ENCODE results near the gene EXTL1. TPM values are rescaled to one million over a fixed set of nuclear protein-coding genes. Genes with fewer than 3 reads are reported as not detected.

The EXTL1 gene
- total RNA-seq, 2 experiments from 2014 or later = not detected

DNA sequence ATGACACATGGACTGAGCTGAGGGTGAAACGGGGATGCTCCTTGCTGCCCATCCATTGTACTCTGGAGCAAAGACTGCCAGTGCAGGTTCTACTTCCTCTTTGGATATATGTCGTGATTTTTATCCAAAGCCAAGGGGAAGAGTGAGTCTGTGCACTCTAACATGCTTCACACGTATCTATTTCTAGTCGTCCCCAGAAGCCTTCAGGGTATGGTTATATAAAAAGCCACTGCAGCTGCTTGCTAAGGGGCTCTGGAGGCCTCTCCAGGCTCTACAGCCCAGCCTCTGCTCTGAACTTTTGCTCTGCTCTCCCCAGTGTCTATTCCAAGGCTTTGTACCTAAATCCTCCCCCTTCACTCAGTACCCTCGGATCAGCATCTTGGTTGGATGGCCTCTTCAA, 43.8 kb upstream of the EXTL1 start:
- DNase-seq = no peak
- Mint-ChIP-seq H3K27me3 (no peaks in the 10 kb centered on the region), H3K27ac (peak overlapping the region; percentile 2), H3K9me3 (no peaks in the 10 kb centered on the region), H3K36me3 (ENCODE audit: low read depth) (peaks cover 83% of the 10 kb centered on the region), H3K4me1 (ENCODE audit: low read depth) (peaks cover 31% of the 10 kb centered on the region), H3K4me3 (no peak overlapping the region)
- intact Hi-C loops (cut with DNase I, micrococcal nuclease) = no loop called here
- Histone ChIP-seq H3K36me3 (ENCODE audit: insufficient read depth, low read length) (peaks cover 79% of the 10 kb centered on the region), H3K27ac (ENCODE audit: low read depth in 1 of 2, low read length in 2 of 2) (no peak overlapping the region), H3K4me1 (ENCODE audit: insufficient read depth, low read length) (no peaks in the 10 kb centered on the region), H3K9me3 (ENCODE audit: control insufficient read depth in 1 of 2, insufficient read depth in 1 of 2, low read length in 2 of 2) (no peaks in the 10 kb centered on the region), H3K4me3 (ENCODE audit: low read length) (no peak overlapping the region), H3K27me3 (ENCODE audit: control insufficient read depth in 1 of 2, insufficient read depth in 2 of 2, low read length in 2 of 2) (no peaks in the 10 kb centered on the region)
- POLR2A ChIA-PET = no interaction called here
- CTCF ChIA-PET = interaction anchor here (1.0 to 2.0 kb wide), 2 partner anchors 78 to 82 kb away, joined by 4 to 6 read pairs; no protein-coding TSS in a partner anchor
- TF ChIP-seq, protein P1, sequence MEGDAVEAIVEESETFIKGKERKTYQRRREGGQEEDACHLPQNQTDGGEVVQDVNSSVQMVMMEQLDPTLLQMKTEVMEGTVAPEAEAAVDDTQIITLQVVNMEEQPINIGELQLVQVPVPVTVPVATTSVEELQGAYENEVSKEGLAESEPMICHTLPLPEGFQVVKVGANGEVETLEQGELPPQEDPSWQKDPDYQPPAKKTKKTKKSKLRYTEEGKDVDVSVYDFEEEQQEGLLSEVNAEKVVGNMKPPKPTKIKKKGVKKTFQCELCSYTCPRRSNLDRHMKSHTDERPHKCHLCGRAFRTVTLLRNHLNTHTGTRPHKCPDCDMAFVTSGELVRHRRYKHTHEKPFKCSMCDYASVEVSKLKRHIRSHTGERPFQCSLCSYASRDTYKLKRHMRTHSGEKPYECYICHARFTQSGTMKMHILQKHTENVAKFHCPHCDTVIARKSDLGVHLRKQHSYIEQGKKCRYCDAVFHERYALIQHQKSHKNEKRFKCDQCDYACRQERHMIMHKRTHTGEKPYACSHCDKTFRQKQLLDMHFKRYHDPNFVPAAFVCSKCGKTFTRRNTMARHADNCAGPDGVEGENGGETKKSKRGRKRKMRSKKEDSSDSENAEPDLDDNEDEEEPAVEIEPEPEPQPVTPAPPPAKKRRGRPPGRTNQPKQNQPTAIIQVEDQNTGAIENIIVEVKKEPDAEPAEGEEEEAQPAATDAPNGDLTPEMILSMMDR (IDR thresholded peaks at IDR 0.05) = no peak
- no peak for ATAC-seq (ENCODE audit: poor library complexity)

DNA sequence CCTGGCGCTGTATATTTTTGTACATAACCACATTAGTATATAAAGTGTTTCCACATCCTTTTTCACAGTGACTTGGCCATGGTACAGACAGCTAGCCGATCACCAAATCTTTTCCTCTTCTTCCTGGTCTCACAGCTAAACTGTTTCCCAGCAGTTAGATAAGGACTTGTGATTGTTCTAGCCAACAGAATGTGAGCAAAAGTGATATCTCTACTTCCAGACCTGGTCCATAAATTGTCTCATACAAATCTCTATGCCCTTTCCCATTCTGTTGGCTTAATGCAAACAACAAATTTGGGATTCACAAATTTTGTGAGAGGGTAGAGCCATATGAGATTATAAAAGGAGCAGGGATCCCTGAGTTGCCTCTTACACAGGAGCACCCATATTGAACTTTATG, 43.2 kb upstream of the EXTL1 start:
- Histone ChIP-seq H3K27me3 (ENCODE audit: control insufficient read depth in 1 of 2, insufficient read depth in 2 of 2, low read length in 2 of 2) (no peaks in the 10 kb centered on the region), H3K27ac (ENCODE audit: low read depth in 1 of 2, low read length in 2 of 2) (no peak overlapping the region), H3K4me3 (ENCODE audit: low read length) (no peak overlapping the region), H3K4me1 (ENCODE audit: insufficient read depth, low read length) (no peaks in the 10 kb centered on the region), H3K9me3 (ENCODE audit: control insufficient read depth in 1 of 2, insufficient read depth in 1 of 2, low read length in 2 of 2) (no peaks in the 10 kb centered on the region), H3K36me3 (ENCODE audit: insufficient read depth, low read length) (peaks cover 81% of the 10 kb centered on the region)
- DNase-seq (no peak), ATAC-seq (ENCODE audit: poor library complexity) (no peak)
- peaks cover 25% of the 10 kb centered on the region for H3K4me1 Mint-ChIP-seq (ENCODE audit: low read depth)
- peak overlapping the region; percentile 2 for H3K27ac Mint-ChIP-seq
- no peak overlapping the region for H3K4me3 Mint-ChIP-seq
- POLR2A ChIA-PET = interaction anchor here (1.6 kb wide), 1 partner anchor 10 kb away, joined by 4 read pairs; no protein-coding TSS in a partner anchor
- H3K27me3 Mint-ChIP-seq = no peaks in the 10 kb centered on the region
- TF ChIP-seq, protein P1 (IDR thresholded peaks at IDR 0.05) = no peak
- CTCF ChIA-PET = interaction anchor here (2.0 kb wide), 1 partner anchor 83 kb away, joined by 6 read pairs; no protein-coding TSS in a partner anchor
- intact Hi-C loops (cut with DNase I, micrococcal nuclease) = no loop called here
- H3K36me3 Mint-ChIP-seq (ENCODE audit: low read depth) = peaks cover 83% of the 10 kb centered on the region
- no peaks in the 10 kb centered on the region for H3K9me3 Mint-ChIP-seq

DNA sequence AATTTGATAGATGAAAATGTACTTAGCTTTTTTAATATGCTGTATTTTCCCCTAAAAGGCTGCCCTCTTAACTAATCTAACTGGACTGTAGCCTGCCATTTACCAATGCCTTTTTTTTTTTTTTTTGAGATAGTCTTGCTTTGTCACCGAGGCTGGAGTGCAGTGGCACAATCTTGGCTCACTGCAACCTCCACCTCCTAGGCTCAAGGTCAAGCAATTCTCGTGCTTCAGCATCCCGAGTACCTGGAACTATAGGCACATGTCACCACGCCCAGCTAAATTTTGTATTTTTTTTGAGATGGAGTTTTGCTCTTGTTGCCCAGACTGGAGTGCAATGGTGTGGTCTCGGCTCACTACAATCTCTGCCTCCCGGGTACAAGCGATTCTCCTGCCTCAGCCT, 42.4 kb upstream of the EXTL1 start:
- ATAC-seq (ENCODE audit: poor library complexity) (no peak), DNase-seq (no peak)
- Histone ChIP-seq H3K4me3 (ENCODE audit: low read length) (no peak overlapping the region), H3K27ac (ENCODE audit: low read depth in 1 of 2, low read length in 2 of 2) (no peak overlapping the region), H3K27me3 (ENCODE audit: control insufficient read depth in 1 of 2, insufficient read depth in 2 of 2, low read length in 2 of 2) (no peaks in the 10 kb centered on the region), H3K9me3 (ENCODE audit: control insufficient read depth in 1 of 2, insufficient read depth in 1 of 2, low read length in 2 of 2) (no peaks in the 10 kb centered on the region), H3K36me3 (ENCODE audit: insufficient read depth, low read length) (peaks cover 82% of the 10 kb centered on the region), H3K4me1 (ENCODE audit: insufficient read depth, low read length) (no peaks in the 10 kb centered on the region)
- CTCF ChIA-PET = no interaction called here
- no peaks in the 10 kb centered on the region for H3K27me3 Mint-ChIP-seq
- no peak overlapping the region for H3K27ac Mint-ChIP-seq
- intact Hi-C loops (cut with DNase I, micrococcal nuclease) = no loop called here
- H3K4me1 Mint-ChIP-seq (ENCODE audit: low read depth) = peaks cover 19% of the 10 kb centered on the region
- peaks cover 83% of the 10 kb centered on the region for H3K36me3 Mint-ChIP-seq (ENCODE audit: low read depth)
- no peak overlapping the region for H3K4me3 Mint-ChIP-seq
- TF ChIP-seq, protein P1 (IDR thresholded peaks at IDR 0.05) = no peak
- POLR2A ChIA-PET = interaction anchor here (1.6 kb wide), 1 partner anchor 9 kb away, joined by 4 read pairs; no protein-coding TSS in a partner anchor
- H3K9me3 Mint-ChIP-seq = no peaks in the 10 kb centered on the region
